ENCODE measurements around the gene ENDOD1.

ENDOD1 gene

DNA sequence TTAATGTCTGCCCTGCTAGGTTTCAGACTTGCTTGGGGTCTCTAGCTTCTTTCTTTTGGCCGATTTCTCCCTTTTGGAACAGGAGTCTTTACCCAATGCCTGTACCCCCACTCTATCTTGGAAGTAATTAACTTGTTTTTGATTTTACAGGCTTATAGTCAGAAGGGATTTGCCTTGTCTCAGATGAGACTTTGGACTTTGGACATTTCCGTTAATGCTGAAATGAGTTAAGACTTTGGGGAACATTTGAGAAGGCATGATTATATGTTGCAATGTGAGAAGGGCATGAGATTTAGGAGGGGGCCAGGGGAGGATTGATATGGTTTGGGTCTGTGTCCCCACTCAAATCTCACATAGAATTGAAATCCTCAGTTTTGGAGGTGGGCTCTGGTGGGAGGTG, 35.3 kb upstream of the ENDOD1 start:
- H3K4me3 ChIP-seq (ENCODE audit: low read depth, low read length) = no peak overlapping the region
- no peak for TF ChIP-seq CTCF (IDR thresholded peaks at IDR 0.05; ENCODE audit: low read depth, low read length)

- TF ChIP-seq CTCF (IDR thresholded peaks at IDR 0.05; ENCODE audit: low read depth, low read length) = no peak
These were observed 34.3 kb upstream of the ENDOD1 start for GRCh38 chr11:95055283-95055897.

GRCh38 chr11:95057959-95058358, 31.7 kb upstream of the ENDOD1 start:
- TF ChIP-seq CTCF (IDR thresholded peaks at IDR 0.05; ENCODE audit: low read depth, low read length) = no peak
- no peak overlapping the region for H3K4me3 ChIP-seq (ENCODE audit: low read depth, low read length)

More at GRCh38 chr11:95055283-95055897, 34.3 kb upstream of the ENDOD1 start:
- no peak overlapping the region for H3K4me3 ChIP-seq (ENCODE audit: low read depth, low read length)

DNA sequence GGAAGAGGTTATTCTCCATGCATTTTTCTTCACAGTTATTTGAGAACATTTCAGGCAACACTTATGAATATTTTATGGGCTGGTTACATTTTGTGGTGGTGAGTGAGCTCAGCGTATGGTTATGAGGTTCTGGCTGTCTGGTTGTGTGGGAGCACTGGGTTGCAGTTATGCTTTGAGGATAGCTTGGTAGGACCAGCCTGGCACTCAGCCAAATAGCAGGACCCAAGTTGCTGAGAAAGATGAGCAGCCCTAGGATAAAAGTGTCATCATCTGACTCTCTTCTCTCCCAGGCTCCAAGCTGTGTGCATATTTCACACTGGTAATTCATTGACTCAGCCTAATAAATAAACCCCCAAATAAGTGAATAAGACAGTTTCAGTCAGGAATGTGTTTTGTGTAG, 31.0 kb upstream of the ENDOD1 start:
- H3K4me3 ChIP-seq (ENCODE audit: low read depth, low read length) = no peak overlapping the region
- no peak for TF ChIP-seq CTCF (IDR thresholded peaks at IDR 0.05; ENCODE audit: low read depth, low read length)

DNA sequence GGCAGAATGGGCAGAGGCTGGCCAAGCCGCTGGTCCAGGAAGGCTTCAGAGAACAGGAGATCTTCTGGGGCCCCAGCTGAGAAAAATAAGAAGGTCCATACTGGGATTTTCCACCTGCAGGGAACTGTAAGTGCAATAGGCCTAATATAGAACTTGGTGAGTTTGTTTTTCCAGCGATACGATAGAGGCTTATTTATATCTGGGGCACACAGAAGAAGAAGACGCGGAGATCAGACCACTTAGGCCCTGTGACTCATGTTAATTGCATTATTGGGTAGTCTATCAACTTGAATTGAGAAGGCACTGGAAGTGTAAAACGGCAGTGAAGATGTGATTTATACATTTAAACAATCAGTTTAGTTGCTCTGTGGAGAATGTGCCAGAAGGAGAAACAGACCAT, 30.6 kb upstream of the ENDOD1 start:
- no peak overlapping the region for H3K4me3 ChIP-seq (ENCODE audit: low read depth, low read length)
- no peak for TF ChIP-seq CTCF (IDR thresholded peaks at IDR 0.05; ENCODE audit: low read depth, low read length)

GRCh38 chr11:95065336-95065735, 24.3 kb upstream of the ENDOD1 start:
- TF ChIP-seq CTCF (IDR thresholded peaks at IDR 0.05; ENCODE audit: low read depth, low read length) = no peak
- no peak overlapping the region for H3K4me3 ChIP-seq (ENCODE audit: low read depth, low read length)

DNA sequence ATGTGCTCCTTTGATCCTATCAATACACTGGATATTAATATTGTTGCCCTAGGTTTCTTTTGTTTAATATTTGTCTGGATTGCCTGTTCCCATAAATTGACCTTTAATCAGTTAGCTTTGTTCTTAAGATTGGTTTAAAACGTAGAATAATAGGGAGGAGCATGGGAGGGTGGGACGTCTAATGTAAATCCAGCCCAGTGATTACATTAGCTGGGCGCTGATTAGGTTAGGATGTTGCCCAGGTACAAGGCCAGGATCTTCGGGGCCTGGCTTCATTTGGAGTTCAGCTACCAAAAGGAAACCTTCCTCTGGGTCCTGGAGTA, 23.0 kb upstream of the ENDOD1 start, which contains the start of gene SRSF8:
TSS of gene SRSF8 (plus strand) at position 204 of the 323 bp plus-strand sequence. CDS start 308 bp downstream, outside the sequence.
- peak within 1 kb of the TSS; percentile 70 for H3K4me3 ChIP-seq (ENCODE audit: low read depth, low read length)
- no peak for TF ChIP-seq CTCF (IDR thresholded peaks at IDR 0.05; ENCODE audit: low read depth, low read length)
